SU-DHL-6 (cell line): ENCODE measurements around the gene UBTD2.
A peak's percentile ranks its signal among the peaks of the same experiment; 100 is the strongest.

Experiments used
- H2AFZ ChIP-seq: fragments of 200-600 bp; sonication (generic); 2 replicates; pipeline ENCODE4 v1.6.1; 2014; ENCODE audit warnings: low read depth, mild to moderate bottlenecking, moderate library complexity, mixed read lengths, antibody characterized with exemption, low read length; ENCODE audit not compliant: severe bottlenecking
- H3F3A ChIP-seq: fragments of 200-600 bp; shearing (Covaris generic); 2 replicates; pipeline ENCODE4 v1.6.0; 2016; ENCODE audit warnings: antibody characterized with exemption, mild to moderate bottlenecking; ENCODE audit not compliant: insufficient read depth
- H3K27ac ChIP-seq: fragments of 200-600 bp; sonication (generic); 2 replicates; pipeline ENCODE4 v1.5.1; 2016; ENCODE audit warnings: low read depth, mild to moderate bottlenecking, low read length, moderate library complexity, mixed read lengths
- H3K27me3 ChIP-seq: fragments of 200-600 bp; sonication (generic), shearing (Covaris generic); 2 replicates; pipeline ENCODE4 v1.6.0; 2014; ENCODE audit warnings: mild to moderate bottlenecking, low read length
- H3K36me3 ChIP-seq: fragments of 200-600 bp; sonication (generic); 2 replicates; pipeline ENCODE4 v1.6.1; 2014; ENCODE audit warnings: mild to moderate bottlenecking, low read length, mixed read lengths
- H3K4me2 ChIP-seq: fragments of 300-600, 200-600 bp; shearing (Covaris generic), sonication (generic); 2 replicates; pipeline ENCODE4 v1.6.0; 2014; ENCODE audit warnings: low read length, low read depth, mild to moderate bottlenecking; ENCODE audit not compliant: poor library complexity, severe bottlenecking
- H3K4me3 ChIP-seq: fragments of 200-600 bp; sonication (generic); 2 replicates; pipeline ENCODE4 v1.5.1; 2014; ENCODE audit warnings: antibody characterized with exemption, low read length, mild to moderate bottlenecking, mixed read lengths; ENCODE audit not compliant: insufficient read depth, poor library complexity, severe bottlenecking
- H3K79me2 ChIP-seq: fragments of 200-600 bp; sonication (generic); 2 replicates; pipeline ENCODE4 v1.6.1; 2014; ENCODE audit warnings: mild to moderate bottlenecking, low read length, moderate library complexity; ENCODE audit not compliant: insufficient read depth
- H3K9ac ChIP-seq: fragments of 200-600 bp; sonication (generic); 2 replicates; pipeline ENCODE4 v1.7.0; 2014; ENCODE audit warnings: mild to moderate bottlenecking, low read length
- H3K9me2 ChIP-seq: fragments of 200-600 bp; sonication (generic); replicated peaks from 2 replicates; pipeline ENCODE4 v1.6.1; 2014; ENCODE audit warnings: low read length; ENCODE audit not compliant: insufficient read depth
- H3K9me3 ChIP-seq: fragments of 200-600 bp; sonication (generic); 2 replicates; pipeline ENCODE4 v1.6.1; 2014; ENCODE audit warnings: low read length, mixed read lengths; ENCODE audit not compliant: insufficient read depth
- H4K20me1 ChIP-seq: fragments of 200-600 bp; sonication (generic); 2 replicates; pipeline ENCODE4 v1.6.1; 2014; ENCODE audit warnings: low read depth, mild to moderate bottlenecking, antibody characterized with exemption, low read length, moderate library complexity, mixed read lengths
- EZH2phosphoT487 ChIP-seq: fragments of 200-600 bp; sonication (generic), shearing (Covaris generic); conservative IDR thresholded peaks from 2 replicates; pipeline ENCODE4 v1.6.1; 2018; ENCODE audit warnings: mild to moderate bottlenecking, antibody characterized with exemption, low read length, moderate library complexity, mixed read lengths
- TF ChIP-seq, protein P1 (sequence below): fragments of 200-600 bp; sonication (generic); IDR thresholded peaks from one replicate; pipeline ENCODE4 v1.5.1; 2017; ENCODE audit warnings: antibody characterized with exemption, mild to moderate bottlenecking, low read length, moderate library complexity; ENCODE audit not compliant: insufficient read depth, poor library complexity, severe bottlenecking

Gene UBTD2

DNA sequence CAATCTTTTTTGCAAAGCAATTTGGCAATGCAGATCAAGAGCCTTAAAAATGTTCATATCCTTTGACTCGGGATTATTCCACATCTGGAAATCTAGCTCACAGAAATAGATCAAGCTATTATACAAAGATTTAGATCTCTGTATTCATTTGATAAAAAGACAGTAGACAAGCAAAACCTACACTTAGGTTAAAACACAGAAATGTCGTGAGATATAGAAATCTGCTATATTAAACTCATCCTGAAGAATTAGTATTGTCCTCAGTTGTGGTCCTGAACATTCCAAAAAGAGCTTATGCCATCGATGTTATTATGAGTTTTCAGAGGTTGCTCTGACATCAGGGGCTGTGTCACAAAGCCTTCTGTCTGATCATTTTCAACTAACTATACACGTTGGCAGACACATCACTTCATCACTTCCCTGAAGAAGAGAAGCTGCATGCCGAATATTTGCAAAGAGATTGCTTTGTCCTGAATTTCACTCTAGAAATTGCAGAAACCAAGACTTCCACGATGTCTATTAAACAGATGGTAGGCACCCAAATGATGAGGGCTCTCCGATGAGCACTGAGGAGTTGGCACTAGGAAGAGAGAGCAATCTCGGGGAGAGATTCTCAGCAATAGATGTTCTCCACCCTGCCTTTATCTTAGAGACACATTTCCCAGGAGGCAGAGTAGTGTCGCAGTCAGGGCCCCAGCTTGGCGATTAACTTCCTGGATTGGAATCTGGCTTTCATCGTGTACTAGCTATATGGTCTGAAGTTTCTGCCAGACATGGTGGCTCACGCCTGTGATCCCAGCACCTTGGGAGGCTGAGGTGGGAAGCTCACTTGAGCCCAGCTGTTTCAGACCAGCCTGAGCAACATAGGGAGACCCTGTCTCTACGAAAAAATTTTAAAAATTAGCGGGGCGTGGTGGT, 1.9 kb upstream of the UBTD2 start:
- Histone ChIP-seq H3K9me3 (no peaks in the 10 kb centered on the region), H3K9me2 (no peaks in the 10 kb centered on the region), H3K27me3 (no peaks in the 10 kb centered on the region), H3K36me3 (no peaks in the 10 kb centered on the region), H4K20me1 (0 out of 2 replicates have a peak, but pooled peaks cover 7% of the 10 kb centered on the region), H3F3A (peaks cover 14% of the 10 kb centered on the region; the same call in 1 of the 2 replicates), H2AFZ (no peak overlapping the region), H3K4me2 (peak overlapping the region; percentile 78), H3K79me2 (peaks cover 29% of the 10 kb centered on the region), H3K4me3 (no peak overlapping the region), H3K27ac (no peak overlapping the region), H3K9ac (0 out of 2 replicates have a peak overlapping the region, but pooled peaks have one; percentile 99)
- TF ChIP-seq, protein P1, sequence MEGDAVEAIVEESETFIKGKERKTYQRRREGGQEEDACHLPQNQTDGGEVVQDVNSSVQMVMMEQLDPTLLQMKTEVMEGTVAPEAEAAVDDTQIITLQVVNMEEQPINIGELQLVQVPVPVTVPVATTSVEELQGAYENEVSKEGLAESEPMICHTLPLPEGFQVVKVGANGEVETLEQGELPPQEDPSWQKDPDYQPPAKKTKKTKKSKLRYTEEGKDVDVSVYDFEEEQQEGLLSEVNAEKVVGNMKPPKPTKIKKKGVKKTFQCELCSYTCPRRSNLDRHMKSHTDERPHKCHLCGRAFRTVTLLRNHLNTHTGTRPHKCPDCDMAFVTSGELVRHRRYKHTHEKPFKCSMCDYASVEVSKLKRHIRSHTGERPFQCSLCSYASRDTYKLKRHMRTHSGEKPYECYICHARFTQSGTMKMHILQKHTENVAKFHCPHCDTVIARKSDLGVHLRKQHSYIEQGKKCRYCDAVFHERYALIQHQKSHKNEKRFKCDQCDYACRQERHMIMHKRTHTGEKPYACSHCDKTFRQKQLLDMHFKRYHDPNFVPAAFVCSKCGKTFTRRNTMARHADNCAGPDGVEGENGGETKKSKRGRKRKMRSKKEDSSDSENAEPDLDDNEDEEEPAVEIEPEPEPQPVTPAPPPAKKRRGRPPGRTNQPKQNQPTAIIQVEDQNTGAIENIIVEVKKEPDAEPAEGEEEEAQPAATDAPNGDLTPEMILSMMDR: no peak
- TF ChIP-seq EZH2phosphoT487: no peak

DNA sequence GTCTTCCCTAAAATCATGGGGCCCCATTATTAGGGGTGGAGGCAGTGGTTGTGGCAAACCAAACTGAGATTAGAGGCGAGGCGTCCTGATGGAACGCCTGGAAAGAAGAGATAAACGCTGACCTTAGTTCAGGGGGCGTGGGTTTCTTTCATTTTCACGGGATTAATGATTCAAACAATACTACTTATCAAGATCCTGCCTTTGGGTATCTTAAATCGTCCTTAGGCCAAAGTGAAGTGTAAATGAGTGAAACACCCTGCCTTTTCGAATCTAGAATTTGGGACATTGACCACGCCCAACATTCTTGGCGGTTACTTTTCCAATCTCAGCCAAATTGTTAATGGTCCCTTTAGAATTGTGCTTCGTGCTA, 1.0 kb upstream of the UBTD2 start:
- no peaks in the 10 kb centered on the region for H3K9me3 ChIP-seq
- peaks cover 14% of the 10 kb centered on the region; the same call in 1 of the 2 replicates for H3F3A ChIP-seq
- TF ChIP-seq, protein P1: no peak
- TF ChIP-seq EZH2phosphoT487: no peak
- peaks cover 38% of the 10 kb centered on the region for H3K79me2 ChIP-seq
- H3K27me3 ChIP-seq: no peaks in the 10 kb centered on the region
- no peaks in the 10 kb centered on the region for H3K9me2 ChIP-seq
- peak overlapping the region; percentile 99 for H3K9ac ChIP-seq
- peak overlapping the region; percentile 77 for H2AFZ ChIP-seq
- H3K4me2 ChIP-seq: peak overlapping the region; percentile 78
- no peaks in the 10 kb centered on the region for H3K36me3 ChIP-seq
- peak overlapping the region; percentile 79 for H3K4me3 ChIP-seq
- H4K20me1 ChIP-seq: 0 out of 2 replicates have a peak, but pooled peaks cover 7% of the 10 kb centered on the region
- no peak overlapping the region for H3K27ac ChIP-seq

DNA sequence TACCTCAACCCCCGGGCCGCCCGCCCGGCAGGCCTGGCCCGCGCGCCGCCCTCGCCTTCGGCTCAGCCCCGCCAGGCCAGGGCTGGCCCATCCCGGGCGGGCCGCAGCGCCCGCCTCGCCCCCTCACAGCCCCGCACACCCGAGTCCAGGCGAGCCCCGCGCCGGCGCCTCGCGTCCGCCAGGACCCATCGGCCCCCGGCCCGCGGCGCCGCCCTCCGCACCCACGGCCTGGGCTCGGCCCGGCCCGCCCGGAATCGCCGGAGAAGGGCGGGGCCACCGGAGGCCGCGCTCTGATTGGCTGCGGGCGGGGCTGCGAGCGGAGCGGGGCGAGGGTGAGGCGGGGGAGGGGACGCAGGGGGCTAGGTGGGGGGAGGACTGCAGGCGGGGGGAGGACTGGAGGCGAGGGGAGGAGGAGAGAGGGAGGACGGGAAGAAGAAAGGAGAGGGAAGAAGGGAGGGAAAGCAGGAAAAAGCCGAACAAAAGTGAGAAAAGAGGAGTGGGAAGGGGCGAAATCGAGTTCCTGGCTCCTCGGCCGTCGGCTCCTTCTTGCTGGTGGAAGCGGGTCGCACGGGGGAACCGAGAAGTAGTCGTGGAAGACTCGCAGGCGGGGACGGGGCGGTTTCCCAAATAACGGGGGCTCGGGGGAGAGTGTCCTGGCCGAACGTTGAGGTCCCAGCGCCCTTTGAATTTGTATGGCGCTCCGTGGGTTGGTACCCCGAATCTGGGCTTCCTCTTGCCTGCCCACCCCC, 472 bp upstream of the UBTD2 start:
- H3F3A ChIP-seq: peaks cover 19% of the 10 kb centered on the region; the same call in 1 of the 2 replicates
- peaks cover 43% of the 10 kb centered on the region for H3K79me2 ChIP-seq
- no peaks in the 10 kb centered on the region for H3K36me3 ChIP-seq
- no peaks in the 10 kb centered on the region for H3K27me3 ChIP-seq
- H3K9me2 ChIP-seq: no peaks in the 10 kb centered on the region
- peak overlapping the region; percentile 78 for H3K4me2 ChIP-seq
- H3K27ac ChIP-seq: peak overlapping the region; percentile 72; the same call in 1 of the 2 replicates
- H3K4me3 ChIP-seq: peak overlapping the region; percentile 100
- peak overlapping the region; percentile 99 for H3K9ac ChIP-seq
- 0 out of 2 replicates have a peak, but pooled peaks cover 7% of the 10 kb centered on the region for H4K20me1 ChIP-seq
- no peaks in the 10 kb centered on the region for H3K9me3 ChIP-seq
- no peak for TF ChIP-seq EZH2phosphoT487
- TF ChIP-seq, protein P1: no peak
- peak overlapping the region; percentile 77 for H2AFZ ChIP-seq
